ENCODE measurements around the gene FBL. TPM values are rescaled to one million over a fixed set of nuclear protein-coding genes. Genes with fewer than 3 reads are reported as not detected.
"Not testable (repeated sequence)": the region's sequence is repeated elsewhere in the genome, so short reads cannot be mapped to it uniquely, and the experiment has no call there.

Gene FBL
- total RNA-seq, 1 donor from 2014 or later = 135 TPM

DNA sequence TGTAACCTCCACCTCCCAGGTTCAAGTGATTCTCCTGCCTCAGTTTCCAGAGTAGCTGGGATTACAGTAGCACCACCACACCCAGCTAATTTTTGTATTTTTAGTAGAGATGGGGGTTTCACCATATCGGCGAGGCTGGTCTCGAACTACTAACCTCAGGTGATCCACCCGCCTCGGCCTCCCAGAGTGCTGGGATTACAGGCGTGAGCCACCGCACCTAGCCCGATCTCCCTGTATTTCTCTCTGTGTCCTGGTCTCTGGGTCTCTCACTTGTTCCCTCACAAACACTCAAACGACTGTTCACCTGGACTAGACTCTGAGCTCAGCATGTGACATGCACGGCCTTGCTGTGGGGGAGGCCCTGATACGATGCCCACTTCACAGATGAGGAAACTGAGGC lies 32.7 kb upstream of the FBL start:
- not testable (repeated sequence) for FAIRE-seq
- peaks cover 20% of the 10 kb centered on the region for H3K27me3 Mint-ChIP-seq (ENCODE audit: low read depth, unreplicated experiment)

DNA sequence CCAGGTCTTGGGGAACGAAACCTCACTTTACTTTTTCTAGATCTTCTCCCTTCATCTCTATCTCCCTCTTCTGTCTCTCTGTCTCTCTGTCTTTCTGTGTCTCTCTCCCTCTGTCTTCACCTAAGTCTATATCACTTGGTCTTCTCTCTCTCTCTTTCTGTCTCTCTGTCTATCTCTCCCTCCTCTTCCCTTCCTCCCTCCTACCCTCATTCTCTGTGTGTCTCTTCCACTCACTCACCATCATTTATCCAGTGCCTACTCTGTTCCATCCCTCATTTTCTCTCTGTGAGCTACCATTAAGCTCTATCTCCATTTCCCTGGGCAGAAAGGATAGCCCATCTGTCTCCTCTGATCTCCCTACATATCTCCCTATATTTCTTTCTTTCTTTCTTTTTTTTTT lies 32.2 kb upstream of the FBL start:
- FAIRE-seq = no peak
- H3K27ac Mint-ChIP-seq (ENCODE audit: unreplicated experiment) = no peak overlapping the region

More for the DNA sequence above, 32.7 kb upstream of the FBL start:
- H3K4me3 ChIP-seq (ENCODE audit: insufficient read depth, low read depth, low read length); H3K9me3 Mint-ChIP-seq (ENCODE audit: unreplicated experiment); H3K36me3 ChIP-seq (ENCODE audit: insufficient read depth, low read length); H3K9me3 ChIP-seq (ENCODE audit: insufficient read depth, low read depth, low read length); H3K27ac ChIP-seq (ENCODE audit: low read depth, low read length); H3K27ac Mint-ChIP-seq (ENCODE audit: unreplicated experiment); H3K9ac ChIP-seq (ENCODE audit: low read length); H3K4me3 Mint-ChIP-seq (ENCODE audit: unreplicated experiment); H3K36me3 Mint-ChIP-seq (ENCODE audit: low read depth, unreplicated experiment); H3K4me1 Mint-ChIP-seq (ENCODE audit: low read depth, unreplicated experiment); H3K4me1 ChIP-seq (ENCODE audit: insufficient read depth, low read length); H3K27me3 ChIP-seq (ENCODE audit: insufficient read depth, low read length); H3K4me2 ChIP-seq (ENCODE audit: low read length); H4K20me1 ChIP-seq (ENCODE audit: insufficient read depth, low read length); H2AFZ ChIP-seq (ENCODE audit: low read depth, low read length); H3K79me2 ChIP-seq (ENCODE audit: insufficient read depth, low read length); DNase-seq (ENCODE audit: low read depth): not testable (repeated sequence)

DNA sequence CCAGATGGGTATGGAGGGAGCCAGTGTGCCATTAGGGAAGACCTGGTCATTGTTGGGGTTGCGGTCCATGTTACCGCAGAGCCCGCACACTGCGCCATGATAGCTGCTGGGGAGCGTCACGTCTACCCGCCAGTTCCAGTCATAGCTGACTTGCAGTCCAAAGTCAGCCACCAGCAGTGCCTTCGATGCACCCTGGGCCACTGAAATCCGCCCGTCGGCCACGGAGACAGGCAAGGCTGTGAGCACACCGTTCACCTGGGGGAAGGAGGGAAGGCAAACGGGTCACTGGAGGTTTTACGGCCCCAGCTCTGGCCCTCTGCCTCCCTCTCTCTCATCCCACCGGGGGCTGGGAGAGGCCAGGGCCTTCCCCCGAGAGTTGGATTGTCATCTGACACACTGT lies 31.8 kb upstream of the FBL start:
- H2AFZ ChIP-seq (ENCODE audit: low read depth, low read length); H3K4me1 Mint-ChIP-seq (ENCODE audit: low read depth, unreplicated experiment); H3K79me2 ChIP-seq (ENCODE audit: insufficient read depth, low read length); H3K4me1 ChIP-seq (ENCODE audit: insufficient read depth, low read length); H3K36me3 Mint-ChIP-seq (ENCODE audit: low read depth, unreplicated experiment); H3K4me2 ChIP-seq (ENCODE audit: low read length); H3K36me3 ChIP-seq (ENCODE audit: insufficient read depth, low read length); H3K27ac Mint-ChIP-seq (ENCODE audit: unreplicated experiment); DNase-seq (ENCODE audit: low read depth); H3K9me3 ChIP-seq (ENCODE audit: insufficient read depth, low read depth, low read length); H4K20me1 ChIP-seq (ENCODE audit: insufficient read depth, low read length); H3K27ac ChIP-seq (ENCODE audit: low read depth, low read length); H3K9me3 Mint-ChIP-seq (ENCODE audit: unreplicated experiment); H3K9ac ChIP-seq (ENCODE audit: low read length); FAIRE-seq; H3K27me3 ChIP-seq (ENCODE audit: insufficient read depth, low read length); H3K4me3 Mint-ChIP-seq (ENCODE audit: unreplicated experiment); H3K4me3 ChIP-seq (ENCODE audit: insufficient read depth, low read depth, low read length): not testable (repeated sequence)
- H3K27me3 Mint-ChIP-seq (ENCODE audit: low read depth, unreplicated experiment) = peaks cover 20% of the 10 kb centered on the region

More for the DNA sequence above, 32.2 kb upstream of the FBL start:
- Histone ChIP-seq H3K4me1 (ENCODE audit: insufficient read depth, low read length) (no peaks in the 10 kb centered on the region), H2AFZ (ENCODE audit: low read depth, low read length) (no peak overlapping the region), H3K4me3 (ENCODE audit: insufficient read depth, low read depth, low read length) (no peak overlapping the region), H3K9ac (ENCODE audit: low read length) (no peak overlapping the region), H3K27me3 (ENCODE audit: insufficient read depth, low read length) (no peaks in the 10 kb centered on the region), H3K79me2 (ENCODE audit: insufficient read depth, low read length) (no peaks in the 10 kb centered on the region), H3K27ac (ENCODE audit: low read depth, low read length) (no peak overlapping the region), H3K36me3 (ENCODE audit: insufficient read depth, low read length) (no peaks in the 10 kb centered on the region), H3K4me2 (ENCODE audit: low read length) (no peak overlapping the region), H3K9me3 (ENCODE audit: insufficient read depth, low read depth, low read length) (no peaks in the 10 kb centered on the region), H4K20me1 (ENCODE audit: insufficient read depth, low read length) (no peaks in the 10 kb centered on the region)
- TF ChIP-seq, protein P1, sequence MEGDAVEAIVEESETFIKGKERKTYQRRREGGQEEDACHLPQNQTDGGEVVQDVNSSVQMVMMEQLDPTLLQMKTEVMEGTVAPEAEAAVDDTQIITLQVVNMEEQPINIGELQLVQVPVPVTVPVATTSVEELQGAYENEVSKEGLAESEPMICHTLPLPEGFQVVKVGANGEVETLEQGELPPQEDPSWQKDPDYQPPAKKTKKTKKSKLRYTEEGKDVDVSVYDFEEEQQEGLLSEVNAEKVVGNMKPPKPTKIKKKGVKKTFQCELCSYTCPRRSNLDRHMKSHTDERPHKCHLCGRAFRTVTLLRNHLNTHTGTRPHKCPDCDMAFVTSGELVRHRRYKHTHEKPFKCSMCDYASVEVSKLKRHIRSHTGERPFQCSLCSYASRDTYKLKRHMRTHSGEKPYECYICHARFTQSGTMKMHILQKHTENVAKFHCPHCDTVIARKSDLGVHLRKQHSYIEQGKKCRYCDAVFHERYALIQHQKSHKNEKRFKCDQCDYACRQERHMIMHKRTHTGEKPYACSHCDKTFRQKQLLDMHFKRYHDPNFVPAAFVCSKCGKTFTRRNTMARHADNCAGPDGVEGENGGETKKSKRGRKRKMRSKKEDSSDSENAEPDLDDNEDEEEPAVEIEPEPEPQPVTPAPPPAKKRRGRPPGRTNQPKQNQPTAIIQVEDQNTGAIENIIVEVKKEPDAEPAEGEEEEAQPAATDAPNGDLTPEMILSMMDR (IDR thresholded peaks at IDR 0.05; ENCODE audit: insufficient read depth, low read depth, low read length) = no peak
- no peak for TF ChIP-seq EZH2 (IDR thresholded peaks at IDR 0.05; ENCODE audit: insufficient read depth, low read length)
- Mint-ChIP-seq H3K4me3 (ENCODE audit: unreplicated experiment) (no peak overlapping the region), H3K4me1 (ENCODE audit: low read depth, unreplicated experiment) (no peaks in the 10 kb centered on the region), H3K36me3 (ENCODE audit: low read depth, unreplicated experiment) (peaks cover 2% of the 10 kb centered on the region), H3K27me3 (ENCODE audit: low read depth, unreplicated experiment) (peaks cover 20% of the 10 kb centered on the region), H3K9me3 (ENCODE audit: unreplicated experiment) (peaks cover 1% of the 10 kb centered on the region)
- DNase-seq (ENCODE audit: low read depth) = no peak

DNA sequence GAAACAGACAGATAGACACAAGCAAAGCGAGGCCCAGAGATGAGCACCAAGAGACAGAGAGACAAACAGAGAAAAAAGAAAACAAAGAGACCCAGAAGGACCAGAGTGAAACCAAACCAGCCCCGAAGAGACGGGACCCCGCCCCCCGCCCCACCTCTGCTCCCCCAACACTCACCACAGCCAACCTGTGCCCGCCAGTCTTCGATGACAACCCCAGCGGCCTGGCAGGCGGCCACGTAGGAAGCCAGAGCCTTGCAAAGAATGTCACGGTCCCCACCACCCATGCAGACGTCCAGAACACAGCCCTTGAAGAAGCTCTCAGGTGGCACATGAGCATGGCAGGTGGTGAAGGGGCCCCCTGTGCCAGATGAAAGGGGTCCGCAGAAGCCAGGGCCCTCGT lies 31.3 kb upstream of the FBL start:
- not testable (repeated sequence) for H3K27me3 ChIP-seq (ENCODE audit: insufficient read depth, low read length); H3K27ac ChIP-seq (ENCODE audit: low read depth, low read length); H3K79me2 ChIP-seq (ENCODE audit: insufficient read depth, low read length); H2AFZ ChIP-seq (ENCODE audit: low read depth, low read length); H3K9me3 Mint-ChIP-seq (ENCODE audit: unreplicated experiment); H3K36me3 Mint-ChIP-seq (ENCODE audit: low read depth, unreplicated experiment); H3K4me3 Mint-ChIP-seq (ENCODE audit: unreplicated experiment); FAIRE-seq; H3K36me3 ChIP-seq (ENCODE audit: insufficient read depth, low read length); H4K20me1 ChIP-seq (ENCODE audit: insufficient read depth, low read length); H3K4me3 ChIP-seq (ENCODE audit: insufficient read depth, low read depth, low read length); DNase-seq (ENCODE audit: low read depth); H3K4me1 Mint-ChIP-seq (ENCODE audit: low read depth, unreplicated experiment); H3K4me2 ChIP-seq (ENCODE audit: low read length); H3K27ac Mint-ChIP-seq (ENCODE audit: unreplicated experiment); H3K9me3 ChIP-seq (ENCODE audit: insufficient read depth, low read depth, low read length); H3K9ac ChIP-seq (ENCODE audit: low read length); H3K4me1 ChIP-seq (ENCODE audit: insufficient read depth, low read length)
- H3K27me3 Mint-ChIP-seq (ENCODE audit: low read depth, unreplicated experiment) = peaks cover 19% of the 10 kb centered on the region

DNA sequence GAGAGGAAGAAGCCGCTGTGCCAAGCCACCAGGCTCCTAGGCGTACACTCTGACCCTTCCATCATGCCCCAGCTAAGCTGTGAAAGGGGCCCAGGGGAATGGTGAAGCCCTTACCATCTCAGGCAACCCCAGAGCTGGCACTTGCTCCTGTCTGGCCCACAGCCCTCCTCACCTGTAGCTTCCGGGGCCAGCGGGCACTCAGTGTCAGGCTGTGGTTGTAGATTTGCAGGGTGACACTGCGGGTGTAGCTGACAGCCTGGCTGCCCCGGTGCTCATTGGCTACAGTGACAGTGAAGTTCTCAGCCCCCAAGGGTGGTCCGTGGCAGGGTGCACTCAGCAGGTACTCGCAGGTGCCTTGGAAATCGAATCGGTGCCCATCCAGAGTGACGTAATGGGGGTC lies 30.3 kb upstream of the FBL start:
- not testable (repeated sequence) for H3K4me3 ChIP-seq (ENCODE audit: insufficient read depth, low read depth, low read length); H3K4me3 Mint-ChIP-seq (ENCODE audit: unreplicated experiment); H3K36me3 Mint-ChIP-seq (ENCODE audit: low read depth, unreplicated experiment); H3K9me3 Mint-ChIP-seq (ENCODE audit: unreplicated experiment); H4K20me1 ChIP-seq (ENCODE audit: insufficient read depth, low read length); H3K9me3 ChIP-seq (ENCODE audit: insufficient read depth, low read depth, low read length); H3K27ac Mint-ChIP-seq (ENCODE audit: unreplicated experiment); DNase-seq (ENCODE audit: low read depth); FAIRE-seq; H3K27me3 ChIP-seq (ENCODE audit: insufficient read depth, low read length); H3K36me3 ChIP-seq (ENCODE audit: insufficient read depth, low read length); H3K79me2 ChIP-seq (ENCODE audit: insufficient read depth, low read length); H3K4me2 ChIP-seq (ENCODE audit: low read length); H3K4me1 ChIP-seq (ENCODE audit: insufficient read depth, low read length); H3K4me1 Mint-ChIP-seq (ENCODE audit: low read depth, unreplicated experiment); H2AFZ ChIP-seq (ENCODE audit: low read depth, low read length); H3K9ac ChIP-seq (ENCODE audit: low read length); H3K27ac ChIP-seq (ENCODE audit: low read depth, low read length)
- H3K27me3 Mint-ChIP-seq (ENCODE audit: low read depth, unreplicated experiment) = peaks cover 22% of the 10 kb centered on the region

Measured in astrocyte (in vitro differentiated cells and primary cell).